Upper lobe of left lung (tissue), 4 donors: ENCODE data around the gene BANP.
"Not testable (repeated sequence)": the region's sequence is repeated elsewhere in the genome, so short reads cannot be mapped to it uniquely, and the experiment has no call there.

ENCODE experiments used
- CTCF ChIP-seq, 6 experiments: fragments of 450-650 bp in 4 of 6; fragments of 200-600 bp in 2 of 6; sonication (generic) in 2 of 6; IDR thresholded peaks; one replicate each; pipeline ENCODE4 v1.5.1; 2016 to 2019; ENCODE audit warnings: antibody characterized with exemption in 6 of 6
- EP300 ChIP-seq, 4 donors: sonication (generic); formaldehyde crosslinking; IDR thresholded peaks; one replicate each; pipeline ENCODE4 v1.5.1; 2017; ENCODE audit warnings: antibody characterized with exemption in 4 of 4, control low read depth in 2 of 4
- POLR2A ChIP-seq, 4 donors: fragments of 450-650 bp; IDR thresholded peaks; one replicate each; pipeline ENCODE4 v1.5.1; 2016 to 2017; ENCODE audit warnings: antibody characterized with exemption in 4 of 4, mild to moderate bottlenecking in 2 of 4

GRCh38 chr16:88090377-88091175 lies 139.3 kb downstream of the BANP start:
- TF ChIP-seq CTCF, POLR2A, EP300 (IDR thresholded peaks at IDR 0.05): not testable (repeated sequence)
